Measurements from ENCODE around the gene PHOSPHO1.
"Not testable (repeated sequence)": the region's sequence is repeated elsewhere in the genome, so short reads cannot be mapped to it uniquely, and the experiment has no call there.

PHOSPHO1 gene

GRCh38 chr17:49230636-49231562 is at the start of gene PHOSPHO1:
PHOSPHO1 (minus strand) TSS chr17:49230787; CDS start chr17:49226691, 4,096 bp downstream.
- peak; percentile 70 to 85 for DNase-seq (ENCODE audit: low read depth in 2 of 2)

GRCh38 chr17:49280061-49280460 is 49.5 kb upstream of the PHOSPHO1 start:
- DNase-seq (ENCODE audit: low read depth in 2 of 2): no peak

- DNase-seq (ENCODE audit: low read depth in 2 of 2): not testable (repeated sequence)
Observed at GRCh38 chr17:49279263-49280015, 48.9 kb upstream of the PHOSPHO1 start.

- DNase-seq (ENCODE audit: low read depth in 2 of 2): no peak
Observed at GRCh38 chr17:49278076-49278475, 47.5 kb upstream of the PHOSPHO1 start.

- DNase-seq (ENCODE audit: low read depth in 2 of 2): no peak
Observed at GRCh38 chr17:49277638-49278037, 47.1 kb upstream of the PHOSPHO1 start.

GRCh38 chr17:49275981-49276380 is 45.4 kb upstream of the PHOSPHO1 start:
- DNase-seq (ENCODE audit: low read depth in 2 of 2): not testable (repeated sequence)

GRCh38 chr17:49269356-49269755 is 38.8 kb upstream of the PHOSPHO1 start:
- DNase-seq (ENCODE audit: low read depth in 2 of 2): no peak

- DNase-seq (ENCODE audit: low read depth in 2 of 2): no peak
Observed at GRCh38 chr17:49267912-49268311, 37.3 kb upstream of the PHOSPHO1 start.

GRCh38 chr17:49266233-49266632 is 35.6 kb upstream of the PHOSPHO1 start:
- no peak for DNase-seq (ENCODE audit: low read depth in 2 of 2)

- not testable (repeated sequence) for DNase-seq (ENCODE audit: low read depth in 2 of 2)
Observed at GRCh38 chr17:49261540-49261939, 31.0 kb upstream of the PHOSPHO1 start.

GRCh38 chr17:49260817-49261291 is 30.3 kb upstream of the PHOSPHO1 start:
- peak in 1 of 2 donors; percentile 43 for DNase-seq (ENCODE audit: low read depth in 2 of 2)

GRCh38 chr17:49260011-49260816 is 29.6 kb upstream of the PHOSPHO1 start:
- DNase-seq (ENCODE audit: low read depth in 2 of 2): peak; percentile 28 to 71

- no peak for DNase-seq (ENCODE audit: low read depth in 2 of 2)
Observed at GRCh38 chr17:49259663-49260010, 29.1 kb upstream of the PHOSPHO1 start.

- DNase-seq (ENCODE audit: low read depth in 2 of 2): no peak
Observed at GRCh38 chr17:49258394-49258793, 27.8 kb upstream of the PHOSPHO1 start.

GRCh38 chr17:49255125-49255524 is 24.5 kb upstream of the PHOSPHO1 start:
- no peak for DNase-seq (ENCODE audit: low read depth in 2 of 2)

- DNase-seq (ENCODE audit: low read depth in 2 of 2): no peak
Observed at GRCh38 chr17:49254066-49254465, 23.5 kb upstream of the PHOSPHO1 start.

- DNase-seq (ENCODE audit: low read depth in 2 of 2): no peak
Observed at GRCh38 chr17:49252148-49252695, 21.6 kb upstream of the PHOSPHO1 start.

GRCh38 chr17:49249890-49250522 is 19.4 kb upstream of the PHOSPHO1 start:
- DNase-seq (ENCODE audit: low read depth in 2 of 2): no peak

- DNase-seq (ENCODE audit: low read depth in 2 of 2): no peak
Observed at GRCh38 chr17:49249292-49249794, 18.8 kb upstream of the PHOSPHO1 start.

GRCh38 chr17:49247944-49248343 is 17.4 kb upstream of the PHOSPHO1 start:
- DNase-seq (ENCODE audit: low read depth in 2 of 2): no peak

GRCh38 chr17:49244839-49245238 is 14.3 kb upstream of the PHOSPHO1 start:
- no peak for DNase-seq (ENCODE audit: low read depth in 2 of 2)

Measured in stimulated activated CD8-positive, alpha-beta memory T cell treated with anti-CD3 and anti-CD28 coated beads, Interleukin-7, amount 100 ng/mL, for 4 hours (primary cell).